ENCODE measurements around the gene ADAMTSL1.

DNA sequence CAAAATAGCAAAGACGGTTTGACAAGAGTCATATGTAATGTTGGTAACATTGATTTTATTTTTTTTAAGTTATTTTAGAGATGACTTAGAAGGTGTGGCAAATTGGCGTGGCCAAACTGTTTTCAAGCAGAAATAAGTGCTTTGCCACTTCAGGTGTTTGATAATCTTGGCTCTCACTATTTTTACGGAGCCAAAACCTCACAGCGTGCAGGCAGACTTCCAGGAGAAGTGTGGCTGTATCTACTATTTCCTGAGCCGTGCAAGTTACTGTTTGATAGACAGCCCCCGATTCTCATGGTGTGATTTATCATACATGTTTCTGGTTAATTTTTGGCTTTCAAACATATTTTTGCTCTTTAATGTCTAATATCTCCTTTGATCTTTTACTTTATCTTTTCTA is 269.5 kb downstream of the ADAMTSL1 start:
- TF ChIP-seq, protein P1, sequence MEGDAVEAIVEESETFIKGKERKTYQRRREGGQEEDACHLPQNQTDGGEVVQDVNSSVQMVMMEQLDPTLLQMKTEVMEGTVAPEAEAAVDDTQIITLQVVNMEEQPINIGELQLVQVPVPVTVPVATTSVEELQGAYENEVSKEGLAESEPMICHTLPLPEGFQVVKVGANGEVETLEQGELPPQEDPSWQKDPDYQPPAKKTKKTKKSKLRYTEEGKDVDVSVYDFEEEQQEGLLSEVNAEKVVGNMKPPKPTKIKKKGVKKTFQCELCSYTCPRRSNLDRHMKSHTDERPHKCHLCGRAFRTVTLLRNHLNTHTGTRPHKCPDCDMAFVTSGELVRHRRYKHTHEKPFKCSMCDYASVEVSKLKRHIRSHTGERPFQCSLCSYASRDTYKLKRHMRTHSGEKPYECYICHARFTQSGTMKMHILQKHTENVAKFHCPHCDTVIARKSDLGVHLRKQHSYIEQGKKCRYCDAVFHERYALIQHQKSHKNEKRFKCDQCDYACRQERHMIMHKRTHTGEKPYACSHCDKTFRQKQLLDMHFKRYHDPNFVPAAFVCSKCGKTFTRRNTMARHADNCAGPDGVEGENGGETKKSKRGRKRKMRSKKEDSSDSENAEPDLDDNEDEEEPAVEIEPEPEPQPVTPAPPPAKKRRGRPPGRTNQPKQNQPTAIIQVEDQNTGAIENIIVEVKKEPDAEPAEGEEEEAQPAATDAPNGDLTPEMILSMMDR (IDR thresholded peaks at IDR 0.05): no peak
- no peak for TF ChIP-seq ZFX (IDR thresholded peaks at IDR 0.05; ENCODE audit: borderline replicate concordance)

Data from 22Rv1 (cell line).